ENCODE data around the gene GPX4.

- TF ChIP-seq CTCF (IDR thresholded peaks at IDR 0.05; ENCODE audit: borderline replicate concordance, extremely low read depth, low read length, poor library complexity, severe bottlenecking): no peak
- no peak for TF ChIP-seq EZH2 (IDR thresholded peaks at IDR 0.05; ENCODE audit: borderline replicate concordance, low read depth, low read length, severe bottlenecking)
Measured at GRCh38 chr19:1155352-1156304, 51.8 kb downstream of the GPX4 start.
